ENCODE results near the gene ZNF646. TPM values are rescaled to one million over a fixed set of nuclear protein-coding genes. Genes with fewer than 3 reads are reported as not detected.

Gene ZNF646
- total and polyA plus RNA-seq, 2 of the 13 experiments (the other 11 are each of a cell fraction or from before 2014, with no cell fraction given) = 3.4 to 10.9 TPM

DNA sequence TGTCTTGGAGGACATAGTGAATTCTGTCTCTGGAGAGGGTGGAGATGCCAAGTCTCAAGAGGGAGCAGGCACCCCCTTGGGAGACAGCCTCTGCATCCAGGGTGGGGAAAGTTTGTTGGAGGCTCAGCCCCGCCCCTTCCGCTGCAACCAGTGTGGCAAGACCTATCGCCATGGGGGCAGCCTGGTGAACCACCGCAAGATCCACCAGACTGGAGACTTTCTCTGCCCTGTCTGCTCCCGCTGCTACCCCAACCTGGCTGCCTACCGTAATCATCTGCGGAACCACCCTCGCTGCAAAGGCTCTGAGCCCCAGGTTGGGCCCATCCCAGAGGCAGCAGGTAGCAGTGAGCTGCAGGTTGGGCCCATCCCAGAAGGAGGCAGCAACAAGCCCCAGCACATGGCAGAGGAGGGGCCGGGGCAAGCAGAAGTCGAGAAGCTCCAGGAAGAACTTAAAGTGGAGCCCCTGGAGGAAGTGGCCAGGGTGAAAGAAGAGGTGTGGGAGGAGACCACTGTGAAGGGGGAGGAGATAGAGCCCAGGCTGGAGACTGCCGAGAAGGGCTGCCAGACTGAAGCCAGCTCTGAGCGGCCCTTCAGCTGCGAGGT, 5.2 kb downstream of the ZNF646 start (continued):
- TF ChIP-seq, protein P1, sequence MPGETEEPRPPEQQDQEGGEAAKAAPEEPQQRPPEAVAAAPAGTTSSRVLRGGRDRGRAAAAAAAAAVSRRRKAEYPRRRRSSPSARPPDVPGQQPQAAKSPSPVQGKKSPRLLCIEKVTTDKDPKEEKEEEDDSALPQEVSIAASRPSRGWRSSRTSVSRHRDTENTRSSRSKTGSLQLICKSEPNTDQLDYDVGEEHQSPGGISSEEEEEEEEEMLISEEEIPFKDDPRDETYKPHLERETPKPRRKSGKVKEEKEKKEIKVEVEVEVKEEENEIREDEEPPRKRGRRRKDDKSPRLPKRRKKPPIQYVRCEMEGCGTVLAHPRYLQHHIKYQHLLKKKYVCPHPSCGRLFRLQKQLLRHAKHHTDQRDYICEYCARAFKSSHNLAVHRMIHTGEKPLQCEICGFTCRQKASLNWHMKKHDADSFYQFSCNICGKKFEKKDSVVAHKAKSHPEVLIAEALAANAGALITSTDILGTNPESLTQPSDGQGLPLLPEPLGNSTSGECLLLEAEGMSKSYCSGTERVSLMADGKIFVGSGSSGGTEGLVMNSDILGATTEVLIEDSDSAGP (CRISPR knock-in tag; IDR thresholded peaks at IDR 0.05; ENCODE audit: borderline replicate concordance) = 0 out of 2 replicates have a peak, but pooled peaks have one; percentile 12
- 0 out of 2 replicates have a peak, but pooled peaks have one; percentile 31 for TF ChIP-seq ZNF589 (CRISPR knock-in tag; conservative IDR thresholded peaks at IDR 0.05)
- TF ChIP-seq GATA4 (IDR thresholded peaks at IDR 0.05; ENCODE audit: borderline replicate concordance, low read depth) = no peak
- peak; percentile 19; the same call in 1 of the 2 replicates for TF ChIP-seq POLR2G (IDR thresholded peaks at IDR 0.05; ENCODE audit: low read depth, low read length)
- no peak for TF ChIP-seq ISL2 (CRISPR knock-in tag; IDR thresholded peaks at IDR 0.05)
- TF ChIP-seq, protein P2, sequence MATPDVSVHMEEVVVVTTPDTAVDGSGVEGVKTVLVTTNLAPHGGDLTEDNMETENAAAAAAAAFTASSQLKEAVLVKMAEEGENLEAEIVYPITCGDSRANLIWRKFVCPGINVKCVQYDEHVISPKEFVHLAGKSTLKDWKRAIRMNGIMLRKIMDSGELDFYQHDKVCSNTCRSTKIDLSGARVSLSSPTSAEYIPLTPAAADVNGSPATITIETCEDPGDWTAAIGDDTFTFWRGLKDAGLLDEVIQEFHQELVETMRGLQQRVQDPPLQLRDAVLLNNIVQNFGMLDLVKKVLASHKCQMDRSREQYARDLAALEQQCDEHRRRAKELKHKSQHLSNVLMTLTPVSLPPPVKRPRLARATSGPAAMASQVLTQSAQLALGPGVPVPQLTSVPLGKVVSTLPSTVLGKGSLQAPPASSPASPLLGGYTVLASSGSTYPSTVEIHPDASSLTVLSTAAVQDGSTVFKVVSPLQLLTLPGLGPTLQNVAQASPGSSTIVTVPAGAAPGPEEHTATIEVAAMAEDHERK (CRISPR knock-in tag; IDR thresholded peaks at IDR 0.05; ENCODE audit: low read depth) = no peak
- TF ChIP-seq, protein P3, sequence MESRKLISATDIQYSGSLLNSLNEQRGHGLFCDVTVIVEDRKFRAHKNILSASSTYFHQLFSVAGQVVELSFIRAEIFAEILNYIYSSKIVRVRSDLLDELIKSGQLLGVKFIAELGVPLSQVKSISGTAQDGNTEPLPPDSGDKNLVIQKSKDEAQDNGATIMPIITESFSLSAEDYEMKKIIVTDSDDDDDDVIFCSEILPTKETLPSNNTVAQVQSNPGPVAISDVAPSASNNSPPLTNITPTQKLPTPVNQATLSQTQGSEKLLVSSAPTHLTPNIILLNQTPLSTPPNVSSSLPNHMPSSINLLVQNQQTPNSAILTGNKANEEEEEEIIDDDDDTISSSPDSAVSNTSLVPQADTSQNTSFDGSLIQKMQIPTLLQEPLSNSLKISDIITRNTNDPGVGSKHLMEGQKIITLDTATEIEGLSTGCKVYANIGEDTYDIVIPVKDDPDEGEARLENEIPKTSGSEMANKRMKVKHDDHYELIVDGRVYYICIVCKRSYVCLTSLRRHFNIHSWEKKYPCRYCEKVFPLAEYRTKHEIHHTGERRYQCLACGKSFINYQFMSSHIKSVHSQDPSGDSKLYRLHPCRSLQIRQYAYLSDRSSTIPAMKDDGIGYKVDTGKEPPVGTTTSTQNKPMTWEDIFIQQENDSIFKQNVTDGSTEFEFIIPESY (CRISPR knock-in tag; IDR thresholded peaks at IDR 0.05) = 0 out of 2 replicates have a peak, but pooled peaks have one; percentile 14
- TF ChIP-seq, protein P4, sequence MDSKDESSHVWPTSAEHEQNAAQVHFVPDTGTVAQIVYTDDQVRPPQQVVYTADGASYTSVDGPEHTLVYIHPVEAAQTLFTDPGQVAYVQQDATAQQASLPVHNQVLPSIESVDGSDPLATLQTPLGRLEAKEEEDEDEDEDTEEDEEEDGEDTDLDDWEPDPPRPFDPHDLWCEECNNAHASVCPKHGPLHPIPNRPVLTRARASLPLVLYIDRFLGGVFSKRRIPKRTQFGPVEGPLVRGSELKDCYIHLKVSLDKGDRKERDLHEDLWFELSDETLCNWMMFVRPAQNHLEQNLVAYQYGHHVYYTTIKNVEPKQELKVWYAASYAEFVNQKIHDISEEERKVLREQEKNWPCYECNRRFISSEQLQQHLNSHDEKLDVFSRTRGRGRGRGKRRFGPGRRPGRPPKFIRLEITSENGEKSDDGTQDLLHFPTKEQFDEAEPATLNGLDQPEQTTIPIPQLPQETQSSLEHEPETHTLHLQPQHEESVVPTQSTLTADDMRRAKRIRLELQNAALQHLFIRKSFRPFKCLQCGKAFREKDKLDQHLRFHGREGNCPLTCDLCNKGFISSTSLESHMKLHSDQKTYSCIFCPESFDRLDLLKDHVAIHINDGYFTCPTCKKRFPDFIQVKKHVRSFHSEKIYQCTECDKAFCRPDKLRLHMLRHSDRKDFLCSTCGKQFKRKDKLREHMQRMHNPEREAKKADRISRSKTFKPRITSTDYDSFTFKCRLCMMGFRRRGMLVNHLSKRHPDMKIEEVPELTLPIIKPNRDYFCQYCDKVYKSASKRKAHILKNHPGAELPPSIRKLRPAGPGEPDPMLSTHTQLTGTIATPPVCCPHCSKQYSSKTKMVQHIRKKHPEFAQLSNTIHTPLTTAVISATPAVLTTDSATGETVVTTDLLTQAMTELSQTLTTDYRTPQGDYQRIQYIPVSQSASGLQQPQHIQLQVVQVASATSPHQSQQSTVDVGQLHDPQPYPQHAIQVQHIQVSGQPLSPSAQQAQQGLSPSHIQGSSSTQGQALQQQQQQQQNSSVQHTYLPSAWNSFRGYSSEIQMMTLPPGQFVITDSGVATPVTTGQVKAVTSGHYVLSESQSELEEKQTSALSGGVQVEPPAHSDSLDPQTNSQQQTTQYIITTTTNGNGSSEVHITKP (CRISPR knock-in tag; IDR thresholded peaks at IDR 0.05; ENCODE audit: low read depth) = no peak
- no peak for TF ChIP-seq KLF15 (CRISPR knock-in tag; IDR thresholded peaks at IDR 0.05; ENCODE audit: borderline replicate concordance)
- TF ChIP-seq GLI4 (CRISPR knock-in tag; IDR thresholded peaks at IDR 0.05; ENCODE audit: borderline replicate concordance) = no peak
